Hepatic stellate cell (primary cell): ENCODE measurements around the gene ADORA1.

ENCODE experiments used
- DNase-seq: peaks from one replicate; pipeline ENCODE4 v3.0.0; 2011; ENCODE audit warnings: low spot score

Gene ADORA1

DNA sequence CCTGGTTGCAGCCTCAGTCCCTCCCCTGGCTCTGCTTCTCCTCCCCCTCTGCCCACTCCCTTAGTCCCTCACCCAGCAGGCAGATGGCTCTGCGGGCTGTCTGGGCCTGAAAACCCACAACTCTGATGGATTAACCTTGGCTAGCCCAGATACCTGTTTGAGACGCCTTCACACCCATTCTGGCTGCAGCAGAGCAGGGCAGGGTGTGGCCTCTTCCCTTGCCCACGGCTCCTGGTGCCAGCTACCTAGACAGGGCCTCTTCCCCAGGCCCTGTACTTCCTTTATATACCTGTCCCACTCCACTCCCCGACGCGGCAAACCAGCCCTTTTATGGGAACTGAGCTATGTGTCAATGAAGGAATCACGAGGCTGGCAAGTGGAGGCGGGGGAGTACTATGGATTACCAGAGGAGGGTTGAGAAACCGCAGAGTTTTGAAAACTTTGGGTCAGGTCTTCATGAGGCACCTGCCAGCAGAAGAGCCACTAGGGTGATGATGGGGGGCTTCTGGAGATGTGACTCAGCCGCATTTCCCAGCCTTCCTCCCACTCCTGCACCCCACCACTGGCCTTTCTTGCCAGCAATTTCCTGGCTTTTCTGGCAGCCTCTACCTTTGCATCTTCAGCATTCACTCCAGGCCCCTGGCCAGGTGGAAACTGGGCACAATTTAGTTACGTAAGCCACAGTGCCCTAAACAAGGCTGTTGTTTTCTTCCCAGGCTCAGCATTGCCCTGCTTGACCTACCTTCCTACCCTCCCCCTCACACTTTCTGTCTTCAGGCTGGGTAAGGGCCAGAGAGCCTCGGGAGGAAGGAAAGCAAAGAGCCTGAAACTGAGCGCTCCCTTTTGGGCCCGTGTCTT, 59.1 kb downstream of the ADORA1 start, which contains the start of gene CHI3L1:
TSS of gene CHI3L1 (minus strand) at position 259 of the 858 bp plus-strand sequence. CDS start at position 178, 81 bp downstream.
- DNase-seq = no peak

DNA sequence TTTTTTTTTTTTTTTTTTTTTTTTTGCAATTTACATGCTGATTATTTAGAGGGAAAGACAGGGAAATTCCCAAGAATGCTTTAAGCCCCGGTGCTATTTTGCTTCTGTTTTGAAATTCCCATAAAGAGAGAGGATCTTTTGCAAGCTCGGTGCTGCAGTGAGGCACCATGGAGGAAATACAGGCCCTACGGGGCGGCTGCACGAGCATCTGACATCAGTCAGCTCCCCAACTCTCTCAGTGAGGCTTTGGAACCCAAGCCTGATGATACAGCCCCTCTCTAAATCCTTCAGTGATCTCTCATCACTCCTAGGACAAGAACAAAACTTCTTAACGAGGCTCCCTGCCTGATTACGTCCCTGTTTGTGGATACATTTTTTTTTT, 59.8 kb downstream of the ADORA1 start:
- DNase-seq = no peak

DNA sequence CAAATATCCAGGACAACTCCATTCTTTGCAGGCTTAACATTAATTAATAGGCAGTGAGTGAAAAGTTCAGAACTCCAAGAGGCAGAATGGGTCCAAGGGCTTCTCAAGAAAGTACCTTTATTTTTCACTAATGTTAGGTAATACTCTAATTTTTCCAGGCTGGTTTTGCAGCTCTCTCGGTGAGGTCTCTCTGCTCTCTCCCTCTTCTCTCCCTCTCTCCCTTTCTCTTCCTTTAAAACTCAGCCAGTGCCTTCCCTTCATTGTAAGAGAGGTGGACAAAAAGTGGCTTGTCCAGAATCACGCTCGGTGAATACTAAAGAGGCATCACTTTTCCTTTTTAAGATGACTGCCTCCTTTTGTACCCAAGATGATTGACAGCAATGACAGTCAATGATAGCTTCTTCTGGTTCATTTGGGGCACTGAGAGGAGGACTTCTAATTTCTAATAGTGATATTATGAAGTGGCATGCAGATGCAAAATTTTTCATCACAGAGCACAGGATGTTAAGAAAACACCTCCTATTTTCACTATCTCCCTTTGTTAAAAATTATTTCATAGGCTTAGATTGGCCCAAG, 60.3 kb downstream of the ADORA1 start:
- no peak for DNase-seq

DNA sequence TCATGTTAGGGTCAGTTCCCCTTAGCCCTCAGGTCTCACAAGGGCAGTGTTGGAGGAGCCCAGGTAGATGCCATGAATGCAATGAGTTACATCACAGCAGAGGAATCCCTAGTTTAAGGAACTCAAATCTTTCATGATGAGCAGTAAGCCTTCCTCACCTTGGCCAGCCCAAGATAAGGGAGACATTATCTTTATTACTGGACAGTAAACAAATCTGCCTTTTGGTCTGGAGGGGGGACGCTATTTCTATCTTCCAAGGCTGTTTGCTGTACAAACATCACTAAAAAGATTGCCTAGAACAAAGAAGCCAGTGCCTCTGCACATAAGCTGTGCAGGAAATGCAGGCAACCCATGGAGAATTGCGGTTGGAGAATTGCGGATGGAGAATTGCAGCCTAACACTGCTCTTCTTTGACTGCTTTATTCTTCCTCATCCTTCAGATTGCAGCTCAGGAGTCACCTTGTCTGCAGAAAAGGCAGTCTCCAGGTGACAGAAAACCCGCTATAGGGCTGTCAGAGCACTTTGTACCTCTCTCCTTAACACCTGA, 61.2 kb downstream of the ADORA1 start:
- DNase-seq = no peak

DNA sequence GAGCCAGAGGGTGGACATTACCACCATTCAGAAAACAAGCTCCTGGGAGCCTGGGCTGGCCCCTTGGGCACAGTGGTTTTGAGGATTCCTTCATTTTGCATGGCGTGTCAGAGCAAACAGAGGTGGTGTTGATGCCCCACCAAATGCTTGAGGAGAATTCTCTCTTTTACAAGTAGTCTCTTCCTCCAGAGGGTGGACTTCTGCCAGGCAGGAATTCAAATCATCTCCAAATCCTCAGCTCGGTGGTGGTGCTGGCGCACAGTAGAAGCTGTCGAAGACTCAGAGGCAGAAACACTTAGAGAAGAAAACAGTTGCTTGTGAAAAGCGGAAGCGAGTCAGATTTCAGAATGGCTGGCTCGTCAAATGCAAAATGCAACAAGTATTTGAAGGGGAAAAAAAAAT, 62.4 kb downstream of the ADORA1 start:
- no peak for DNase-seq

DNA sequence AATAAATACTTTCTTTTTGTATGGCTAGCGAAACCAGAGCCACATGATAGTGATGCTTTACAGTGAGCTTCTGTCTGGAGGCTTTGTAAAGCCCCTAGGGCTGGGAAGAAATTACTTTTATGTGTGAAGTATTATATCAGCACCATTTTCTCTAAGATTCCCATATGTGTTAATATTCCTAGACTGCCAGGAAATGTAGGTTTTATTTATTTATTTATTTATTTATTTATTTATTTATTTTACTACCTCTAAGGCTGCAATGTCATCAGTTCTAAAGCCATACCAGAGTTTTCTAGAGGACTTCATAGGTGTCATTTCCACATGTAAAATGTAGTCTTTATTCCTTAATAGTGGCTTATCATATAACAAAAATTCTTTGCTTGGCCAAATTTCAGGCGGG, 63.4 kb downstream of the ADORA1 start:
- no peak for DNase-seq

DNA sequence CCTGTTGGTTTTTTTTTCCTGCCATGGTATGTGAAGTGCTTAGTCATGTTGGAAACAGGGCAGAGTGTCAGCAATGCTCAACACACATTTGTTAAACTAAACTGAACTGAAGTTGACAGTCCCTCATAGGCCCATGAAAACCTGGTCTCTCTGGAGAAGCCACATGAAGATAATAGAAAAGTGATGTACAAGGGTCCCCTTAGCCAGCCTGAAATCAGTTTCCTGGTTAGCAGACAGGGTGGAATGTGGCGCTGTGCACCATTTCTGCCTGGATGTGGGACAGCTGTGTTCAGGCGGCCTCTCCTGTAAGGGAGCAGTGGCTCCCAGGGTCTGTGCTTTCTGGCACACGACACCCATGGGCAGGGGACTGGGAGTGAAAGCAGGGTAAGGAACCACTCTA, 68.8 kb downstream of the ADORA1 start:
- no peak for DNase-seq

DNA sequence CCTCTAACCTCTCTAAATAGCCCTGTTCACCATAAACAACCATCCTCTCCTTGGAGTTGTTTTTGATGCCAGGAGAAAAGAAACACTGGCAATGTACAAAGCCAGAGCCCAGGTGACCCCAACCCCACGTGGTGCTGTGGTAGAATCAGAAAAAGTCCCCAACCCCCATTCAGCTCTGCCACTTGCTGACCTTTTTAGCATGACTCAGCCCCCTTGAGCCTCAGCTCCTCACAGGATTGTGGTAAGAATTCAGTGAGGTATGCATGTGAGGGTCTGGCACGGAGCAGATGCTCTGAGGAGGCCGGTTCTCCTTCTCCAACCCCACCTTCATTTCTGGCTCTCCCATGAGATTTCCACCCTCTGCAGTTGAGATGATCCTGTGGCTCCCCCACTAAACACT, 70.1 kb downstream of the ADORA1 start:
- peak; percentile 71 for DNase-seq

DNA sequence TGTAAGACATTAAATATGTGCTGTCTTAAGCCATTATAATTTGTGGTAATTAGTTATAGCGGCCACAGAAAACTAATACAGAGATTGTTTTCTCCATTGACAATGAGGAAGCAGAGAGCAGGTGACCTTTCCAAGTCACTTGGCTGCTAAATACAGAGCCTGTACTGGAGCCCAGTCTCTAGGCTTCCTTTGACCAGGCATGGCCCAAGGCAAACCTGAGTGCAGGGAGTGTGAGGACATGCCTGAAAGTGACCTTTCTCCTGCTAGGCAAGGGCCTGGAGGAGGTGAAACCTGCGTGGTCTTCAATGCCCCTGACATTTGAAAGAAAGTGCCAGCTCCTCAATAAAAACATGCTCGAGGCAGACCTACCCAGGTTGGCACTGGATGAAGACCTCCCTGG, 71.5 kb downstream of the ADORA1 start:
- DNase-seq = no peak

DNA sequence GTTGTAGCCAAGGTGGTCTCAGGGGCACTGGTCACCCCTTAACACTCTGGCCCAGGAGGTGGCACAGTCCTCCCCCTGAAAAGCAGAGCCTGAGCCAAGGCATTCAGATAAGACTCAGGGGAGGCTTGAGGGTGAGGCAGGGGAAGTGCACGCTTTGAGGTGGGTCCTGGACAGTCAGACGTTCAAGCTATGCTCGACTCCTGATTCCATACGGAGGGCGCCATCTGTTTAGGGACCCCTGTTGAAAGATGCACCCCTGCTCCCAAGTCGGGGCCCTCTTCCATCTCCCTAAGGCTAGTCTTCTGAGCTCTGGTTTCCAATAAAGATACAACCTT, 71.9 kb downstream of the ADORA1 start:
- no peak for DNase-seq

DNA sequence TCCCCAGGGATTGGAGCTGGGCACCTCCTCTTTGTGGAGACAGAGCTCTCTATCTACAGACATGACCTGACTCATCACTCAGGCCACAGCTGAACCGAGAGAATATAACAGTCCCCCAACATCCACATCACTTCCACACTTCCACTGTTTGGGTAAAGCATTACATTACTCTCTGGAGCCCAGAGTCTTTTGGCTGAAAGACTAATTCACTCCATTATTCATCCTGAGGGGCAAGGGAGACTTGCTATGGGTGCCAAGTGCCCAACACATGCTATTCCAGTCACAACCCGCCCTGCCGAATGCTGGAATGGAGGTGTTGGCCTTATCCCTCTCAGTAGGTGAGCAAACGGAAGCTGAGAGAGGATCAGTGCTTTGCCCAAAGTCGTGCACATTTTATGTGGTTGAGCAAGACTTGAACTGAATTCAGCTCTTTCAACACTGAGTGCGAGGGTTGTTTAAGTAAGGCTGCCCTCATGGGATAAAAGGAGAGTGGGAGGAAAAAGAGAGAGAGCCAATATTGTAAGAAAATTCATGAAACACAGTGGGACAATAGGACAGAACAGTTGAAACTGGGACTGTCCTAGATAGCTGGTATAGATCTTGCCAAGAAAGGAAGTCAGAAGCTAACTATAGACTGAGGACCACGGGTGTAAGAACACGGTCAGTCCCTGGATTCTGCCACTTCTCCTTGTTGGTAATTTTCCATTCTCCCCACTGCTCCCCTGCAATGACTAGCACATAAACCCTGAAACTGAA, 72.5 kb downstream of the ADORA1 start:
- DNase-seq = peak; percentile 43

DNA sequence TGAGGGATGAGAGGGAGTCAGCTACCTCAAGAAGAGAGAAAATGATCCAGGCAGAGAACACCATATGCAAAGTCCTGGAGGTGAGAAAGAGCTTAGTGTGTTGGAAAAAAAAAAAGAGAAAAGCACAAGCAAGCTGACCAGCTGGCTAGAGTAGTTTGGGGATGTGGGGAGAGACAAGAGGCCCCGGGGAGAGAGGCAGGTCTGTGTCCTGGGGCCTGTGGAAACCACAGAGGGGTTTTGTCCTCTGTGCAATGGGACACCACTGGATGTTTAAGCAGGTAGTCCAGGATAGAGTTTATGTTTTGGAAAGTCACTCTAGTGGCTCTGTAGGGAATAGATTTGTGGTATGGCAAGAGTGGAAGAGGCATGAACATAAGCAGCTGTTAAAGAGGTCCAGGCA, 73.4 kb downstream of the ADORA1 start:
- no peak for DNase-seq

DNA sequence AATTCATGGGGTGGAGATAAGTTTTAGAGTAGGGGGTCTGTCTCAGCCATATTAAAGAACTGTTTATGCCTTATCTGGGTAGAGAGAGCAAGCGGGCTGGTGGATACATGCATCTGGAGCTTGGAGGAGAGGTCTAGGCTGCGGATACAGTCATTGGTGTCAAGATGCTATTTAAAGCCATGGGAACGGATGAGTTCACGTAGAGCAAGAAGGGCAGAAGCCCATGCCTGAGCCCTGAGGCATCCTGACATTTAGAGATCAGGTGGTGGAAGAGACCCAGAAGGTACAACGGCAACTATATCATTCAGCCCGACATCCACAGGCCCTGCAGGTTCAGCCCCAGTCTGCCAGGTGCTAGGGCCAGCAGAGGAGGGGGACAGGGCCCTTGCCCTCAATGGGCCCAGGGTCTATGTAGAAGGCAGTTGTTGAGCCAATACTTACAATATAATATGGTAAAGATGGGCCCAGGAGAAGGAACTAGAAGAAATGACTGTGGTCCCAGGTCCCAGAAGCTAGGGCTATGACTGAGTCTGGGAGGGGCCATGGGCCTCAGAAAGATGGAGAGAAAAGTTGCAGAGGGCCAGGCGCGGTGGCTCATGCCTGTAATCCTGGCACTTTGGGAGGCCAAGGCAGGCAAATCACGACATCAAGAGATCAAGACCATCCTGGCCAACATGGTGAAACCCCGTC, 74.1 kb downstream of the ADORA1 start:
- DNase-seq = no peak

DNA sequence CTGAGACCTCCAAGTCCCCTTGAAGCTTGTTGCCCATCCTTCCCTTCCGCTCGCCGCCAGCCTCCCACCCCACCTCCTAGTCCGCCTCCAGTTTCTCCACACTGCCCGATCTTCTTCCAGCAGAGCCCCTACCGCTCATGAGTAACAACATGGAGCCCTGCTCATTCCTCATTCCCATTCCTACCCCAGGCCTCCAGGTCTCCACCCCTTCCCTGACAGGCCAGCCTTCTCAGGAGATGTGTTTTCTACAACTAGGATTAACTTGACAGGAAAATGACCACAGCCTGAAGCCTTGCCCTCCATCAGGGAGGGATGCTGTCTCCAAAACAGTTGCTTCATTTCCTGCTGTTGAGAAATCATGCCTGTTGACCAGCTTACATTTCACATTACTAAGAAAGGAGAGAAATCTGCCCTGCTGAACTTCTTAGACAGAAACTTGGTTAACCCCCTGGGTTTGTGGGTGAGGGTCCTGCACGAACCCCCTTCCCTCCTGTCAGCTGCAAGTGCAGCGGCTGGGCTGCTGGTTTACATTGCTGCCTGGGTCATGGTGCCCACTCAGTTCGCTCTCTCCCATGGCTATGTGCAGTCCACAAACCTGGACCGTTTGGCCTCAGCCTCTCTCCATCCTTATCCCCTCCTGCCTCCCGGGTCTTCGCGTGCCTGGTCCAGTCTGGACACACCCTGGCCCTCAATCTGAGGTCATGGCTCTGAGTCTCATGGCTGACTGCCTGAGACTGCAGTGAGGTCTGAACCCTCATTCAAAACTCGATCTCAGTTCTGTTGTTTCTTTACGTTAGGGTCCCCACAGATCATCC, 75.1 kb downstream of the ADORA1 start:
- peak; percentile 68 for DNase-seq

DNA sequence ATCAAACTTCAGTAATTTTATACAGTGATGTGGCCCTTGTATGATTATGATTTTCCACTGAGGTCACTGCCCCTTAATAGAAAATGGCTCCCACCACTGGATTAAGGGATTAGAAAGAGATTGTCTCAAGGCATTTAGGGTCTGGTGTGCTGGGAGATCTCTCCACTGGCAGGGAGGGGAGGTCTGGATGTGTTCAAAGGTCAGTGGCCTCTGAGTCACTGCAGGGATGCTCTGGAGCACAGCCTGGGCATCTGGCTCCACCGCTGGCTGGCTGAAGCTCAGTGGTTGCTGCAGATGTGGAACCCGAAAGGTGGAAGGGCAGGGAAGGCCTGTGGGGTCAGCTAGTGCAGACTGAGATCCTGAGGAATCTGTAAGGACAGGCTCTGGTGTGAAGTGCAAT, 77.2 kb downstream of the ADORA1 start:
- no peak for DNase-seq

DNA sequence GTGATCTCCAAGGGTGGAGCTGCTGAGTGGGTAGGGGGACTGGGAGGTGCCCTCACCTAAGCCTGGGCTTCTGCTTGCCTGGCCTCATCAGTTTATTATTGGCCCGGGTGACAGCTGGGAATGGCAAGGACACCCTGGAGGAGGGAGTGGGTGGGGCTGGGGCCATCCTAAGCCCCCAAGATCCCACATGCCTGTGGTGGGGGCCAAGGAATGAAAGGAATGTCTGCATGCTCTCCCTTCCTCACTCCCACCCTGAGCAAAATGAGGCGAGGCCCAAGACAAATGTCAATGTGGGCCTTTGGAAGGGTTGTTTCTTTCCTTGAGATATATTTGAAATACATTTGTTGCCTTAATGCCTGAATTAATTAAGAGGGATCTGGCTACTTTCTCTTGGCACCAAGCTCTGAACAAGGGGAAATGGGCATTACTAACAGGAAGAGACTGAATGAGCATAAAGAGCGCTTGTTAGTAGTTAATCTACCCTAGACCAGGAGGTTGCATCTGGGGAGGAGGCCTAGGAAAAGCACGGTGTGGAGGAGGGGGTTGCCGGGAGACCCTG, 78.7 kb downstream of the ADORA1 start:
- no peak for DNase-seq

DNA sequence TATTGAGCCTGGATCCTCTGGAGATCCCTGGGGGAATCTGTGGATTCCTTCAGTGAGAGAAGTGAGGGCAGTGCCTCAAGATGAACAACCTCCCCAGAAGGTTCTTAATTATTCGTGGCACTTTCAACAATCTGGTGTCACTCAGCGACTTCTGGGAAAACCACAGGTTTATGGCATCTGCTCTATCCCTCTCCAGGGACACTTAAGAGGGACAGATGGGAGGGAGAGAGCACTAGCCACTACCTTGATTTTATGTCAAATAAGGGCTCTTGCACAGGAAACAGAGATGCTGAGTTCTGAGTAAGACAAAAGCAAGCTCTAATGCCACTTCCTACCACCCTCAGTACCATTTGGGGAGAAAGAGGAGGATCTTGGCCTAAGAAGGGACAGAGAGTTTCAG, 80.2 kb downstream of the ADORA1 start:
- no peak for DNase-seq

DNA sequence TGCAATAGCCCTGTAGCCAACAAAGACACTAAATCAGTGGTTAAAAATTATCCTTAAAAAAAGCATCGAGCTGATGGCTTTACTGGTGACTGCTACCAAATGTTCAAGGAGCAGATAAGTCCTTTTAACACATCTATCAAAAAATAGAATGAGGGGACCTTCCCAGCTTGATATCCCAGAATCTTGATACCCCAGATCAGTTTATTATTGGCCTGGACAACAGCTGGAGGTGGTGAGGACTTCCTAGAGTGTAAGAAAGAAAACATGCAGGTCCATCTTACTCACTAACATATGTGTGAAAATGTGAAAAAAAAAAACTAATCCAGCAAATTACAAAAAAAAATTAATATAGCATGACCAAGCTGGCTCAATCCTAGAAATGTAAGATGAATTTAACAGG, 80.7 kb downstream of the ADORA1 start:
- DNase-seq = no peak

DNA sequence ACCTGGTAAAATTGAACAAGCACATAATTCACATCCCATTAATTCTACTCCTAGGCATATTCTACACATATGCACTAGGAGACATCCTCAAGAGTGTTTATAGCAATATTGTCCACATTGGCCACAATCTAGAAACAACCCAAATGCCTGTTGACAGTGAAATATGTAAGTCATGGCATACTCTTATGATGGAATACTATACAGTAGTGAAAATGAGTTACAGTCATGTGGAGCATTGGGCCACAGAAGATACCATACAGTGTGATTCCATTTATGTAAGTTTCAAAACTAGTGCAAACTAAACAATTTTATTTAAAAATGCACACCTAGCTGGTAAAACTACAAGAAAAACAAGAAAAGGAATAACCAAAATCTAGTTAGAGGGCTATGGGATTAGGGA, 82.8 kb downstream of the ADORA1 start:
- no peak for DNase-seq

DNA sequence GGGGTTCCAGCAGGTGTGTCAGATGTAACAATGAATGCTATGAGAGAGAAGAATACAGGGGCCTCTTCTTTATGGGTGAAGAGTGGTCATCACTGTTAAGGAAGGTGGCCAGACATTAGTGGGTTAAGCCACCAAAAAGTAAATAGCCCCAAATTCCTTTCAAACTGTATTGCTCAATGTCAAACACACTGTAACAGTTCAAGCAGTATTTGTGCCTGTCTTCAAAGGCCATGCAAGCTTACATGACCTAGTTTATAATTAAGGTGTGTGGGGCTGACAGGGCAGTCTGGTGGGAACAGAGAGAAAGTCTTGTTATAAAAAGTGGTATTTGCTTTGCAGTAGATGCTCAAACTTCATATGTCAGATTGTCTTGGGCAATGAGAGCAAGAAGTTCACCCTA, 83.5 kb downstream of the ADORA1 start:
- no peak for DNase-seq

DNA sequence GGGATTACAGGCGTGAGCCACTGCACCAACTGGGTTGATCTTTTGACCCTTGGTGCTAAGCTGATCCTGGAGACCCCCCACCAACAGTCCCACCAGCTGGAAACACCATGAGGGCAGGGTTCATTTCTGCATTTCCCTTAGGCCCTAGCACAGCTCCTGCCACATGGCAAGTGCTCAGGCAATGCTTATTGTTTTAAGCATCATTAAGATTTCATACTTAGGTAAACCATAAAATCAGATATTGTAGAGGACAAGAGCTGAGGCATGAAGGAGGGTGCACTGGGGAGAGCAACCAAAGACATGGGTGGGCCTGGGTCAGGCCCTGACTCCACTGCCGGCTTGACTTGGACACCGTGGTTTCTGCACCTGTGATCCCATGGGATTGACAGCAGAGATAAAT, 84.3 kb downstream of the ADORA1 start:
- DNase-seq = no peak
